GDM1 (cell line): ENCODE data around the gene PTPDC1.
"Not testable (repeated sequence)": the region's sequence is repeated elsewhere in the genome, so short reads cannot be mapped to it uniquely, and the experiment has no call there.

ENCODE experiments used
- DNase-seq: peaks from one replicate; lab custom pipeline; 2025; lab: John Stamatoyannopoulos, UW

PTPDC1 gene

GRCh38 chr9:94086486-94087345 lies 2.5 kb downstream of the PTPDC1 start:
- DNase-seq: no peak

DNA sequence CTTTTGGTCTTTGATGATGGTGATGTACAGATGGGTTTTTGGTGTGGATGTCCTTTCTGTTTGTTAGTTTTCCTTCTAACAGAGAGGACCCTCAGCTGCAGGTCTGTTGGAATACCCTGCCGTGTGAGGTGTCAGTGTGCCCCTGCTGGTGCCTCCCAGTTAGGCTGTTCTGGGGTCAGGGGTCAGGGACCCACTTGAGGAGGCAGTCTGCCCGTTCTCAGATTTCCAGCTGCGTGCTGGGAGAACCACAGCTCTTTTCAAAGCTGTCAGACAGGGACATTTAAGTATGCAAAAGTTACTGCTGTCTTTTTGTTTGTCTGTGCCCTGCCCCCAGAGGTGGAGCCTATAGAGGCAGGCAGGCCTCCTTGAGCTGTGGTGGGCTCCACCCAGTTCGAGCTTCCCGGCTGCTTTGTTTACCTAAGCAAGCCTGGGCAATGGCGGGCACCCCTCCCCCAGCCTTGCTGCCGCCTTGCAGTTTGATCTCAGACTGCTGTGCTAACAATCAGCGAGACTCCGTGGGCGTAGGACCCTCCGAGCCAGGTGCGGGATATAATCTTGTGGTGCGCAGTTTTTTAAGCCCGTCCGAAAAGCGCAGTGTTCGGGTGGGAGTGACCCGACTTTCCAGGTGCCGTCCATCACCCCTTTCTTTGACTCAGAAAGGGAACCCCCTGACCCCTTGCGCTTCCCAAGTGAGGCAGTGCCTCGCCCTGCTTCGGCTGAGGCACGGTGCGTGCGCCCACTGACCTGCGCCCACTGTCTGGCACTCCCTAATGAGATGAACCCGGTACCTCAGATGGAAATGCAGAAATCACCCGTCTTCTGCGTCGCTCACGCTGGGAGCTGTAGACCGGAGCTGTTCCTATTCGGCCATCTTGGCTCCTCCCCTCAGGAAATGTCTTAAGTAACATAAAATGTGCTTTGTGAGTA lies 10.2 kb downstream of the PTPDC1 start:
- not testable (repeated sequence) for DNase-seq

- DNase-seq: no peak
Measured at GRCh38 chr9:94096819-94097577, 12.7 kb downstream of the PTPDC1 start.

DNA sequence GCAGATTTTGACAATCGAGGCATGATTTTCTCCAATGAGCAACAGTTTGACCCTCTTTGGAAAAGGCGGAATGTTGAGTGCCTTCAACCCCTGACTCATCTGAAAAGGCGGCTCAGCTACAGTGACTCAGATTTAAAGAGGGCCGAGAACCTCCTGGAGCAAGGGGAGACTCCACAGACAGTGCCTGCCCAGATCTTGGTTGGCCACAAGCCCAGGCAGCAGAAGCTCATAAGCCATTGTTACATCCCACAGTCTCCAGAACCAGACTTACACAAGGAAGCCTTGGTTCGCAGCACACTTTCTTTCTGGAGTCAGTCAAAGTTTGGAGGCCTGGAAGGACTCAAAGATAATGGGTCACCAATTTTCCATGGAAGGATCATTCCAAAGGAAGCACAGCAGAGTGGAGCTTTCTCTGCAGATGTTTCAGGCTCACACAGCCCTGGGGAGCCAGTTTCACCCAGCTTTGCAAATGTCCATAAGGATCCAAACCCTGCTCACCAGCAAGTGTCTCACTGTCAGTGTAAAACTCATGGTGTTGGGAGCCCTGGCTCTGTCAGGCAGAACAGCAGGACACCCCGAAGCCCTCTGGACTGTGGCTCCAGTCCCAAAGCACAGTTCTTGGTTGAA lies 13.6 kb downstream of the PTPDC1 start:
- DNase-seq: no peak

- DNase-seq: no peak
Measured at GRCh38 chr9:94100152-94100879, 16.1 kb downstream of the PTPDC1 start.

DNA sequence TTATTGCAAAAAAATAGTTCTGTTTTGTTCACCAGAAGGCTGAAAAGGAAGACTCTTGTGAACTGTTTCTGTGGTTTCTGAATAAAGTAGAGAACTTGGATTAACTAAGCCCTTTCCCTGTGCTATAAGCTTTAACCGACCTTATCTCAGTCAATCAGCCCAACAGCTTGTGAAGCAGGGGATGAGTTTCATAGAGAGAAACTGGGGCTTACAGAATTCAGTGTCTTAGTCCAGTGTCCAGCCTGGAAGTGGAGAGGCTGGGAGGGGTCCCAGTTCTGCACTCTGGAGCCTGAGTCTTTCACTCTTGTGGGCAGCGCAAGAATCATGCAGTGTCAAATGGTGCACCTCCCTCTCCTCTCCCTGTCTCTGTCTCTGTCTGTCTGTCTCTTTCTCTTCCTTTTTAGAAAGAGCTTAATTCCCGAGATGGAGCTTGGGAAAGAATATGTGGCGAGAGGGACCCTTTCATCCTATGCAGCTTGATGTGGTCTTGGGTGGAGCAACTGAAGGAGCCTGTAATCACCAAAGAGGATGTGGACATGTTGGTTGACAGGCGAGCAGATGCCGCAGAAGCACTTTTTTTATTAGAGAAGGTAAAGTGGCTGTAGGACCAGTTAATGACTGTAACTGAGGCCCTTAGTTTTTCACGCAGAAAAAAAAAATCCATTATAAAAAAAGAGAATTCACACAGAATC lies 17.0 kb downstream of the PTPDC1 start:
- peak; percentile 18 for DNase-seq

DNA sequence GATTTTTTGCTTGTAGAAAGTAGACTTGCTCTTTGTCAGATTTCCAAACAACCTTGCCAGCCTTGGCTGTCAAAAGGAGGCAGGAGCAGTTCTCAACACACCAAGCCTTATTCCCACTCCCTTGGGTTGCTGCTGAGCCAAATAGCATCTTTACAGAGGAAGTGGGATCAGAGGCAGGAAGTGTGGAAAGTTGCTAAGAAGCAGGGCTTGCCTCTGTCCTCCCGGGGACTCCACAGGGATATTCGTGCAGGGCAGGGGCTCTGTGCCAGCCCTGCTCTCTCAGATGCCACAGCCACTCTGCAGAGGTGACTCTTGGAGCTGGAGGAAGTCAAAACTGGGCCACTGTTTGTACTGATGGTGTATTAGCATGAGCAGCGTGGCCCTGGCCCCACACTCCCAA lies 24.3 kb downstream of the PTPDC1 start:
- no peak for DNase-seq

- no peak for DNase-seq
Measured at GRCh38 chr9:94110821-94111252, 26.6 kb downstream of the PTPDC1 start.

DNA sequence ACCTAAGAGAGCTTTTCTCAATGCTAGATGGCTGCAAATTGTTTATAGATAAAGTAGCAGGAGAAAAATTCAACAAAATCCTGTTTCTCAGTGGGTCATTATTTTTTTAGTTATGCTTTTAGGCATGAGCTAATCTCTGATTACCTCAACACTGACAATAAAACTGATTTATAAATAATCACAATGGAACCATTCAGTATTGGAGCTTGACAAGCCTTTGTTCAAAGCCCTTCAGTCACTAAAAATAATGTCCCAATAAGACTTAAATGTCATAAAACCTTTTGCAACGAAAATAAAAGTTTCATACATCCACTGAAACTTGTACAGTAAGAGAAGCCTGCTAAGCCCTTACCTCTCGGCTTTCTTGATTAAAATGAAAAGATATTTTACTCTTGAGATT lies 27.2 kb downstream of the PTPDC1 start:
- no peak for DNase-seq

- no peak for DNase-seq
Measured at GRCh38 chr9:94112716-94113465, 28.6 kb downstream of the PTPDC1 start.

DNA sequence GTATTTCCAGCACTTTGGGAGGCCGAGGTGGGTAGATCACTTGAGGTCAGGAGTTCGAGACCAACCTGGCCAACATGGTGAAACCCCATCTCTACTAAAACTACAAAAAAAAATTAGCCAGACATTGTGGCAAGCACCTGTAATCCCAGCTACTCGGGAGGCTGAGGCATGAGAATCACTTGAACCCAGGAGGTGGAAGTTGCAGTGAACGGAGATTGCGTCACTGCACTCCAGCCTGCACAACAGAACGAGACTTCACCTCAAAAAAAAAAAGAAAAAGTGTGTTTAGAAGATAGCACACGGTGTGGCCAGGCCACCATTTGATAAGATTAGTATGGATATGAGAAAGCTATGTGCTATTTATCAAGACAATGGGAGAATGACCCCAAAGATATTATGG lies 35.8 kb downstream of the PTPDC1 start:
- not testable (repeated sequence) for DNase-seq

DNA sequence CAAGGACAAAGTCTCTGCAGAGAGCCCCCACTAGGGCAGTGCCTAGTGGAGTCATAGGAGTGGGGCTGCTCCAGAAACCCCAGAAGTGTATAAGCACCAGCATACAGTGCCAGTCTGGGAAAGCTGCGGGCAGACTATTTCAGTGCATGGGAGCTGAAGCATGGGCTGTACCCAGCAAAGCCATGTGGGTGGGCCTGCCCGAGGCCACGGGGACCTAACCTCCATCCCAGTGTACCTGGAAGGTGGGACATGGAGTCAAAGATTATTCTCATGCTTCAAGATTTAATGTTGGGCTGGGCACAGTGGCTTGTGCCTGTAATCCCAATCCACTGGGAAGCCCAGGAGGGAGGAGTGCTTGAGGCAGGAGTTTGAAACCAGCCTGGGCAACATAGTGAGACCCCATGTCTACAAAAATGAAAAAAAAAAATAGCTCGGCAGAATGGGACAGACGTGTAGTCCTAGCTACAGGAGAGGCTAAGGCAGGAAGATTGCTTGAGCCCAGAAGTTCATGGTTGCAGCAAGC lies 36.7 kb downstream of the PTPDC1 start:
- no peak for DNase-seq

- DNase-seq: no peak
Measured at GRCh38 chr9:94126844-94127243, 42.6 kb downstream of the PTPDC1 start.

DNA sequence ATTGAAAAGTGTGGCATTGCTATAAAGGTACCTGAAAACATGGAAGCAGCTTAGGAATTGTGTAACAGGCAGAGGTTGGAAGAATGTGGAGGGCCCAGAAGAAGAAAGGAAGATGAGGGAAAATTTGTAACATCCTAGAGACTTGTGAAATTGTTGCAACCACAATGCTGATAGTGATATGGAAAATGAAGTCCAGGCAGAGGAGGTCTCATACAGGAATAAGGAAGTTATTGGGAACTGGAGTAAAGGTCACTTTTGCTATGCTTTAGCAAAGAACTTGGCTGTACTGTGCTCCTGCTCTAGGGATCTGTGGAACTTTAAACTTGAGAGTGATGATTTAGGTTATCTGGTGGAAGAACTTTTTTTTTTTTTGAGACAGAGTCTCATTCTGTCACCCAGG lies 43.5 kb downstream of the PTPDC1 start:
- no peak for DNase-seq

DNA sequence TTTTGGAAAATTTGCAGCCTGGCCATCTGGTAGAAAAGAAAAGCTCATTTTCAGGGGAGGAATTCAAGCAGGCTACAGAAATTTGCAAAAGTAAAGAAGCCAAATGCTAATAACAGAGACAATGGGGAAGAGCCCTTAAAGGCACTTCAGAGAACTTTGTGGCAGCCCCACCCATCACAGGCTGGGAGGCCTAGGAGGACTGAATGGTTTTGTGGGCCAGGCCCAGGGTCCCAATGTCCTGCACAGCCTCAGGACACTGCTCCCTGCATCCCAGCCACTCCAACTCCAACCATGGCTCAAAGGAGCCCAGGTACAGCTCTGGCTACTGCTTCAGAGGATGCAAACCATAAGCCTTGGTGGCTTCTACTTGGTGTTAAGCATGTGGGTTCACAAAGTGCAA lies 44.3 kb downstream of the PTPDC1 start:
- no peak for DNase-seq

- DNase-seq: no peak
Measured at GRCh38 chr9:94134629-94135028, 50.4 kb downstream of the PTPDC1 start.

- no peak for DNase-seq
Measured at GRCh38 chr9:94135222-94135621, 51.0 kb downstream of the PTPDC1 start.

- DNase-seq: no peak
Measured at GRCh38 chr9:94139672-94140417, 55.6 kb downstream of the PTPDC1 start.

DNA sequence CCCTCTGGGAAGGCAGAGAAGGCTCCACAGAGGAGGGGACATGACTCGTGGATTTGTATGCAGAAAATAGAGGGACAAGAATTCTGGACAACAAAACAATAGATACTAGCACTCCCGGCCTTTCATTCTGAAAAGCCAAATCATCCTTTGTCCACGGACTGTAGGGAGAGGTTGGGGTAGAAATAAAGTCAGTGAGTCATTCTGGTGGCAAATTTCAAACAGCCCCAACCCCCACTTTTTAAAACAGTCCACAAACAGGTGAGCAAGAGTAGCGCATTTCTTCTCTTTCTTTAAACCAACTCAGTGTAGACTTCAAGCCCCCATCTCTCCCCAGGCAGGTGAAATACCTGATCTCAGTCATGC lies 56.1 kb downstream of the PTPDC1 start:
- DNase-seq: no peak
